ENCODE measurements around the gene DDX56.
"Not testable (repeated sequence)": the region's sequence is repeated elsewhere in the genome, so short reads cannot be mapped to it uniquely, and the experiment has no call there.

Gene DDX56

DNA sequence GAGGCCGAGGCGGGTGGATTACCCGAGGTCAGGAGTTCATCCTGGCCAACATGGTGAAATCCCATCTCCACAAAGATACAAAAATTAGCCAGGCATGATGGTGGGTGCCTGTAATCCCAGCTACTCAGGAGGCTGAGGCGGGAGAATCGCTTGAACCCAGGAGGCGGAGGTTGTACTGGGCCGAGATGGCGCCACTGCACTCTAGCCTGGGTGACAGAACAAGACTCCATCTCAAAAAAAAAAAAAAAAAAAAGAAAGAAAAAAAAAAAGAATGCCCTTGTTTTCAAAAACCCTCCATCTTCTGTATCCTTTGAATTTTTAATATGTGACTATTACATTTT, 11.1 kb downstream of the DDX56 start:
- not testable (repeated sequence) for DNase-seq (ENCODE audit: low read depth)

DNA sequence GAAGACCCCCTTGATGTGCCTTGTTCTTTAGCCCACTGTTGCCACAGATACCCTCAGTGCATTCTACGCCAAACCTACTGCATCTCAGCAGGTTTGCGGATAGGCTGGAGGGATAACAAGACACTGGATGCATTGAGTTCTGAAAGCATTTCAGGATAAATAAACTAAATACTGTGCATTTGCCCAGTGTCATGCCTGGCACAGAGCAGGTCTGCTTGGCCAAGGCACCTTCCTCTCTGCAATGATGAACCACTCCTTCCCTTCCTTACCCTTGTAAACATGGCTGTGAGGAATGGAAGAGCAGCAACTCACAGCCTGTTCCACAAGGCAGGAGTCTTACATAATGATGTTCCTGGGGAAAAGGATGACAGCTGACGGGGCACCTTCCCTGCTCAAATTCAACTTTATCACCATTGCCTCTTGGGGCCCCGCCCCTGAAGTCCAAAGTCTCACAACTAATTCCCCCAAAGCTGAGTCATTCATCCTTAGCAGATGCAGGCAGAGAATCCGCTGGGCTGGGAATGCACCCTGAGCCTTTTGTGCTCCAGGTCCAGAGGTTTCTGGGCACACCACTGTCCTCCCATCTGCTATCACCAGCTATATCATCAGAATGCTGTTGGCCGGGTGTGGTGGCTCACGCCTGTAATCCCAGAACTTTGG, 11.6 kb downstream of the DDX56 start:
- no peak for DNase-seq (ENCODE audit: low read depth)

DNA sequence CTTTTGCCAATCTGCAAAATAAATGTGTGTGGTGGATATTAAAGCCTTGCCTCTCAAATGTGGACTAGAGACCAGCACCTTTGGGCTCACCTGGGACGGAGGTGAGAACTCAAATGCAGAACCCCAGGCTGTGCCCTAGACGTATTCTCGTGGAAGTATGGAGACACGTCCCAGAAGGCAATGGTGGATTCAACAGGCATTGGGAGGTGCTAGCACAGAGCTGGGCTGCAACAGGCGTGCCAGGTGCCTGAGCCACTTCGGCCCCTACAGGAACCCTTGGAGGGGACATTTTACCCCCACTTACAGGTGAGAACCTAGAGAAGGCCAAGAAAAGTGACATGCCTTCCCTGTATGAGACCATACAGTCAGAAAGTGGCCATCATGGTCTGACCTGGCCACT, 12.2 kb downstream of the DDX56 start:
- DNase-seq (ENCODE audit: low read depth): no peak

DNA sequence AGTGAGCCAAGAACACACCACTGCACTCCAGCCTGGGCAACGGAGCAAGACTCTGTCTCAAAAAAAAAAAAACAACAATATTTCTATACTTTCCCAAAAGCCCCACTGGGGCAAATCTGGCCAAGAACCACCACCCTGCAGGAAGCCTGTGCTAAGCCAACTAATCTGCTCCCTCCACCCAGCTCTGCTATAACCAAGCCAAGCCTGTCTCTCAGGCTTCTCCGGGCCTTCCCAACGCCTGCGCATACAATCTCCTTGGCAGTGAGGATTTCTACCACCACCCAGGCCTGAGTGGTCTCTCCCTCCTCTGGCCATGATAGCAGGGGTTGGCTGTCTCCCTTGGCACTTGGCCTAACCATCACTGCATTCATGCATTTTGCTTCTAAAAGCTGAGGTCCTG, 14.2 kb downstream of the DDX56 start:
- DNase-seq (ENCODE audit: low read depth): no peak

DNA sequence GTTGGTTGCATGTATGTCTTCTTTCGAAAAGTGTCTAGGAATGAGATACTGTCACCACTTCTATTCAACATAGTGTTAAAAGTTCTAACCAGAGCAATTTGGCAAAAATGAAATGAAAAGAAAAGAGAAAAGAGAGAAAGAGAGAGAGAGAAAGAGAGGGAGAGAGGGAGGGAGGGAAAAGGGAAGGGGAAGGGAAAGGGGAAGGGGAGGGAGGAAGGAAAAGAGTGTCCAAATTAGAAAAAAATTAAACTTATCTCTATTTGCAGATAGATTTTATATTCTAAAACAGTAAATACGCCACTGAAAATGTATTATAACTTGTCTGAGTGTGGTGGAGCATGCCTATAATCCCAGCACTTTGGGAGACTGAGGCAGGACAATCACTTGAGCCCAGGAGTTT, 16.2 kb downstream of the DDX56 start:
- DNase-seq (ENCODE audit: low read depth): no peak

DNA sequence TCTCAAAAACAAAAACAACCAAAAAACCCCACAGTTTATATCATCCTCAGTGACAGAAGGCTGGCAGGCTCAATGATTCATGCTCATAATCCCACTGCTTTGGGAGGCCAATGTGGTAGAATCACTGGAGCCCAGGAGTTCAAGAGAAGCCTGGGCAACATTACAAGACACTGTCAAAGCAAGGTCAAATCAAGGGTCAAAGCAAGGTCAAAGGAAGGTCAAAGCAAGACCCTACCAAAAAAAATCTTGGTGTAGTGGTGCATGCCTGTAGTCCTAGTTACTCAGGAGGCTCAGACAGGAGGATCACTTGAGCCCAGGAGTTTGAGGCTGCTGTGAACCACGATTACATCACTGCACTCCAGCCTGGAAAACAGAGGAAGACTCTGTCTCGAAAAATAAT, 18.4 kb downstream of the DDX56 start:
- no peak for DNase-seq (ENCODE audit: low read depth)

DNA sequence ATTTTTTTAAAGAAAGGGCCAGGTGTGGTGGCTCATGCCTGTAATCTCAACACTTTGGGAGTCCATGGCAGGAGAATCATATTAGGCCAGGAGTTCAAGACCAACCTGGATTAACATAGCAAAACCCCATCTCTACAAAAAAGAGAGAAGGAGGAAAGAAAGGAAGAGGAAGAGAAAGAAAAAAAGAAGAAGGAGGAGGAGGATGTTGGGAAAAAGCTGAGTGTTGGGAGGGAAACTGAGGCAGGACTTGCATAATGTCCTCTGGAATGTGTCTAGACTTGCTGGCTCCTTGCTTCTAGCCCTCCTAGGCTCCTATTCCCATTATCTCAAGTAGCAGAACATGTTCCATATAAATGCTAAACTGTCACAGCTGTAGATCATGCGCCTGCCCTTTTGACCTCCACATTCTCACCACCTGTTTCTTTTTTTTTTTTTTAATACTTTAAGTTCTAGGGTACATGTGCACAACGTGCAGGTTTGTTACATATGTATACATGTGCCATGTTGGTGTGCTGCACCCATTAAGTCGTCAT, 21.2 kb downstream of the DDX56 start:
- DNase-seq (ENCODE audit: low read depth): not testable (repeated sequence)

DNA sequence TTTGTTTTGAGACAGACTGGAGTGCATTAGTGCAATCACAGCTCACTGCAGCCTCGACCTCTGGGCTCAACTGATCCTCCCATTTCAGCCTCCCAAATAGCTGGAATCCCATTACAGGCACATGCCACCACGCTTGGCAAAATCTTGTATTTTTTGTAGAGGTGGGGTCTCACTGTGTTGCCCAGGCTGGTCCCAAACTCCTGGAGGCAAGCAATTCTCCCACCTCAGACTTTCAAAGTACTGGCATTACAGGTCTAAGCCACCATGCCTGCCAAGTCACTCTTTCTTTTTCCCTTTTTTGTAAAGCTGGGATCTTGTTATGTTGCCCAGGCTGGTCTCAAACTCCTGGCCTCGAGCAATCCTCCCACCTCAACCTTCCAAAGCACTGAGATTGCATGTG, 24.3 kb downstream of the DDX56 start:
- DNase-seq (ENCODE audit: low read depth): no peak

DNA sequence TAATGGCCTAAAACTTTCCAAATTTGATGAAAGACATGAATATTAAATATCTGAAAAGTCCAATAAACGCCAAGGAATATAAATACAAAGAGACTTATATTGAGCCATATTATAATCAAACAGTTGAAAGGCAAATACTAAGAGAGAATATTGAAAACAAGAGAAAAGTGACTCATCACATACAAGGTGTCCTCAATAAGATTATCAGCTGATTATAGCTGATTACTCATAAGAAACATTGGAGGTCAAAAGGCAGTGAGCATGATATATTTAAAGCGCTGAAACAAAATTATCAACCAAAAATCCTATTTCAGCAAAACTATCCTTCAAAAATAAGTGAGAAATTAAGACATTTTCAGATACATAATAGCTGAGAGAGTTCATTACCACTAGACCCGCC, 24.8 kb downstream of the DDX56 start:
- DNase-seq (ENCODE audit: low read depth): no peak

DNA sequence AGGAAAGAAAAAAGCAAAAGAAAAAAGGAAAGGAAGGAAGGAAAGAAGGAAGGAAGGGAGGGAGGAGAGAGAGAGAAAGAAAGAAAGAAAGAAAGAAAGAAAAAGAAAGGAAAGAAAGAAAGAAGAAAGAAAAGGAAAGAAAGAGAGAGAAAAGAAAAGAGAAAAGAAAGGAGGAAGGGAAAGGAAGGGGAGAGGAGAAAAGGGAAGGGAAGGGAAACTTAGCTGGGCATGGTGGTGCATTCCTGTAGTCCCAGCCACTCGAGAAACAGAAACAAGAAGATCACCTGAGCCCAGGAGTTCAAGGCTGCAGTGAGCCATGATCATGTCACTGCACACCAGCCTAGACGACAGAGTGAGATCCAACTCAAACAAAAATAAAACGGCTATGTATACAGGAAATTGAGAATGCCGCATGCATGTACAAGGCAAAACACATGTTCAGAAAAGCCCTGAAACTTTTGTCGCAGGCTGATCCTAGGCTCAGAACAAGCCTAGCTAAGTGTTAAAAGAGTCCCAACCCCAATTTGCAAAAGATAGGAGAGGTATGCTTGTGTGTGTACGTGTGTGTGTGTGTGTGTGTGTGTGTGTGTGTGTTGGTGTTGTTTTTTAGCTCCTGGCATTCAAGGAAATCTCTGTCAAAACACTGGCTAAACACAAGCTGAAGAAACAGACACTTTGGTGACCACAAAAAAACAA, 26.0 kb downstream of the DDX56 start:
- no peak for DNase-seq (ENCODE audit: low read depth)

DNA sequence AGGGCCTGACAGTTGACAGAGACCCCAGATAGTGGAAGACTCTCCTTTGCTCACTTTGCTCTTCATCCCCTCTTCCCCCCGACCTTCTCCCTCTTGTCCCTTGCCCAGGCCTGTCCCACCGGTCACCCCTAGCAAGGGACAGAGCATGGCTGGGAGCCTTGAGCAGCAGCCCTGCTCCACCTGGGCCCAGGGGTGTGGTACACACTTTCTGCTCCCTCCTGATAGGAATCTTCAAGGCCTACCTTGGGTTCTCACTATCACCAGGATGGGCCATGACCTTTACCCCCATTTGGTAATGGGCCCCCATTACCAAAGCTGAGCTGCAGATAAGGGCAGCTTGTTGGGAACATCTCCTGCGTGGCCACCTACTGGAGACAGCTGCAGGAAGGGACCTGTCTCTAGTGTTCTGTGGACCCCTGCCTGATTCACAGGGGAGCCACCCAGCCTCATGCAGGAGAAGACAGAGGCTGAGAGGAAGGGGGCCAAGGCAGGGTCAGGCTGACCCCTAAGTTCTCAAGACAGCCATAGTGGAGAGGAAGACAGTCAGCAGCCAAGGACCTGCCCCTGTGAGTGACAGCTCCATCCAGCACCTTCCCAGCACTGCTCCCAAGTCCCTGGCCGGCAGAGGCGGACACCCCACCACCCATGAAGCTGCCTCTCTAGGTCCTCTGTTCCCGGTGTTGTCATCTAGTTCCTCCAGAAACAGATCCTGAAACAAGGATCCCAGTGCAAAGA, 31.7 kb downstream of the DDX56 start:
- DNase-seq (ENCODE audit: low read depth): no peak

DNA sequence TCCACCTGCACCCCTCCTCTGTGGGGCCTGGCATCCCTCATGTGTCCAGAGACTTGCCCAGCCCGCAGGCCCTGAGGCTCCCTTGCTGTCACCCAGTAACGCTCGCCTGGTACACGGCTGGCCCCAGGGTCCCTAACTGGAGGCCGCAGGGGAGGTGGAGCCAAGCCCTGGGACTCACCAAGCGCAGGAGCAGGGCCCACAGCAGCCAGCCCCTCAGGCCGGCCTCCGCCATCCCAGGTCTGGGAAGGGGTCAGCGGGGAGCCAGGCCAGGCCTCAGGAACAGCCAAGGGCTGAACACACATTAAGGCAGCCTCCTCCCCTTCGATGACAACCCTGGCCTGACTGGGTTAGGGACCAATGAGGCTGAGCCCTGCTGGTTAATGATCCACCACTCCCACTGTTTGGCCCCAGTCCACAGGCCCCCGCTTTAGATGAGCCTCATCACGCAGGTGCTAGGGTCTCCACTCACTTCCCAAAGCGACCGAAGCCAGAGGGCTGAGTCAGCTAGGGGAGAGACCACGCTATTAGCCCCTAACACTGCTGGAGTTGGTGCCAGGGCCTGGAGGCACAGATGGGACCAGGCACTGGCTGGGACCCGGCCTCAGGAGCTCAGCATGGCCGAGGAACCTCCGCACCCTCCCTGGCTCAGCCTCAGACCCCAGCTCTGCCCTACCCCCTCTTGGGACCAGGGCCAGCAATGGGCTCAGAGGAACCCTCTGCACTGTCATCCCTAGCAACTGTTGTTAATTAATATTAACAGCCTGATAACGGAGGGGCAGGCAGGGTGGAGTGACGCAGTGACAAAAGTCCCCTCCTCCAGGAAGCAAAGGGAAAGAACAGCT, 32.5 kb downstream of the DDX56 start, which contains the start of gene NPC1L1:
Gene NPC1L1 (minus strand): TSS at position 303 of the 842 bp plus-strand sequence. CDS start 71 bp downstream, at position 232.
- DNase-seq (ENCODE audit: low read depth): no peak

DNA sequence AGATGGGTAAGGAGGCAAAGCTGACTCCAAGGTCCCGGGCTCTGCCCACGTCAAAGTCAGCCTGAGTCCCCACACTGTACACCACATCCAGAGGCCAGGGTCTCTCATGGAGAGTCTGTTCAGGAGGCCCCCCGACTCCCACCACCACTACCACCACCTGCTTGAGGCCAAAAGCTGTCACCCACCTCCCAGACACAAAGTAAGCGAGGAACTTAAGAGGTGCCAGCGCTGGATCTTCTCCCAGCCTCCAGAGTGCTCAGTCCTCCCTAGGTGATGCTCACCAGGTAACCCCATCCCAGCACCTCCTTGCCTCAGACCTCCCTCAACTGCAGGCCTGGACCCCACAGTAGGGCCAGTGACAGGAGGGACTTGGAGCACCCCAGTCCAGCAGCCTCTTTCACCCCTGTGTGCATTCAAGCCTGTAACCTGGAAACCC, 33.1 kb downstream of the DDX56 start:
- no peak for DNase-seq (ENCODE audit: low read depth)

DNA sequence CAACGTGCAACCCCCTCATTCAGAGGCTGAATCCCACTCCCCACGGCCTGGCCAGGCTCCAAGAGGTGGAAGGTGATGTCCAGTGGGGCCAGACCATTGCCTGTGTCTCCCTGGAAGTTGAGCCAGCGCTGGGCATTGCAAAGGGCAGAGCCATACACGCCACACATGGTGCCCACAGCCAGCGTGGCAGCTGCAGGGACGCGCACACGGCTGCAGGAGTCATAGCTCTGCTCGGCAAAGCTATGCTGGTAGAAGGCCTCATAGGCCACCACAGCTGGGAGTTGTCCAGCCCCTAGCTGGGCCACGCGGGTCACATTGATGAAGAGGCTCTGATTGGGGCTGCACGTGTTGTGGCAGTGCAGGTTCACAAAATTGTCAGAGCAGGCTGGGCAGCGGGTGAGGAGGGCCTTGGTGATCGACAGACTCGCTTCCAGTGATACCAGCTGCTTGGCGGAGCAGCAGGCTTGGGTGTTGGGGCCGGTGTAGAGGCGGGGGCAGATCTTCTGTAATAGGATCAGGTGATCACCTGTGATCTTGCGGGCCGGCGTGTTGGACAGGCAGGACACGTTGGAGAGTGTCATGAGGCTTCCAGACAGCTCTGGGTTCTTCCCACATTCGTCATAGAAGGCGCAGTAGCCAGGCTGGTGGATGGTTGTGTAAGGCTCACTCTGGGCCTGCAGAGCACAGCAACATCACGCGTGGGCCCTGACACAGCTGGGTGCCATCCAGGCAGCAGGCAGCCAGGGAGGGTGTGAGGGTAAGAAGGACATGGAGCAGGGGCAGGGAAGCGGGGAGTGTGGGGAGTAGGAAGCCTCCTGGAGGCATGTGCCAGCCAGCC, 33.8 kb downstream of the DDX56 start:
- no peak for DNase-seq (ENCODE audit: low read depth)

DNA sequence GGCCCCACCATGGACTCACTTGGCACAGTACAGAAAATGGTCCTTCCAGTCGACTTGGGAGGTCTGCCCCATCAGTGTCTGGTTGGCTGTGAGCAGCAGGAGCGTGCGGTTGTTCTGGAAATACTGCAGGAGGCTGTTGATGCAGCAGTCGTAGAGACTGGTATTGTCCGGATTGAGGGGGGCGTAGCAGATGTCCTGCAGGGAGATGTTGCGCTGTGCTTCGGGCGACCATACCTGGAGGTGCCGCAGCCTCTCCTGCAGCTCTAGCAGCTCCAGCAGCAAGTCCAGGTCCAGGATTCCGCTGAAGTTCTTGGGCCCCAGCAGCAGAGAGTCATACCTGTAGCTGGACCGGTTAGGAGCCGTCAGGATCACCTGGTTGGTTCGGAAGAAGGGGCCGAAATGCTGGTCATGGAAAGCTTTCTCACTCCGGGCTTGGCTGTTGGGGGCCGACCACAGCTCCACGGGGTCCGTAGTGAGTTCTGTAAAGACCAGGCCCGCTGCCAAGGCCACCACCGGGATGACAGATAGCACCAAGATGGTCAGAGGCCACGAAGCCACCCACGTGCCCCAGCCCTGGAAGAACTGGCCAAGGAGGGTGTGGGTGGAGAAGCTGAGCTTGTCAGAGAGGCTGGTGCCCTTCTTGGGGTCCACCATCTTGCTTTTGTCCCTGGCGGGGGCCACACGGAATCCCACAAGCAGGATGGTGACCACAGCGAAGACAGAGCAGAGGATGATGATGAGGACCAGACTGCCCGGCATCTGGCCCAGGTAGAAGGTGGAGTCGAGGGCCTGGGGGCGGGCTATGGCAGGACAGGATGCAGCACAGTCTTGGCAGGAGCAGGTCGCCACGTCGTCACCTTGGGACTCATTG, 34.7 kb downstream of the DDX56 start:
- no peak for DNase-seq (ENCODE audit: low read depth)

DNA sequence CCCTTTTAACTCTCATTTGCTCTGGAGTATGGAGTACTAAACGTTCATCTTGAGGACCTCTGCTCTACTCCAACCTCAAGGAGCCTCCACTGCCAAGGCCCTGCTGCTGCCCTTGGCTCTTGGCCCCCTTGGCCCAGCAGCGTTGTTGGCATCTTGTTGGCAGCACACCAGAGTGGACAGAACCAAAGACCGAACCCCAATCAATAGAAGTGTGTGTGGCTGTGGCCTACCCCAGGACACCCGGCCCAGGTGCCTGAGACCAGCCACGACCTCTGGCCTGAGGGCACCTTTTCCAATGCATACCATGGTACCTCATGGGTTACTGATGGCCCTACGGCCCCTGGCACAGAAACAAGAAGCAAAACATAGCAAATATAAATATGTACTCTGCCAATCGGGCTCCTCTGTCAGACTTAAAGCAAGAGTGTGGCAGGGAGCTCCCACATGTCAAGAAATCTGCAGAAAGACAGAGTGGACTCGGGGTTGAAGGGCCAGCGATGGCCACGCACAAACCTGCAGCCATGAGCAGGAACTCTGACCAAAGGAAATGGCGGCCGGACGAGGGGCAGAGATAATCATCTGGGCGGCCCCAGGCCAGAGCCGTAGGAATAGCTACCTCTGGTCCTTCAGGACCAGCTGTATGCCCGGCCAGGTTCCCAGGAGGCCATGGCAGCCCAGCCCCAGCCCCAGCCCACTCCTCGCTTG, 35.5 kb downstream of the DDX56 start:
- no peak for DNase-seq (ENCODE audit: low read depth)

DNA sequence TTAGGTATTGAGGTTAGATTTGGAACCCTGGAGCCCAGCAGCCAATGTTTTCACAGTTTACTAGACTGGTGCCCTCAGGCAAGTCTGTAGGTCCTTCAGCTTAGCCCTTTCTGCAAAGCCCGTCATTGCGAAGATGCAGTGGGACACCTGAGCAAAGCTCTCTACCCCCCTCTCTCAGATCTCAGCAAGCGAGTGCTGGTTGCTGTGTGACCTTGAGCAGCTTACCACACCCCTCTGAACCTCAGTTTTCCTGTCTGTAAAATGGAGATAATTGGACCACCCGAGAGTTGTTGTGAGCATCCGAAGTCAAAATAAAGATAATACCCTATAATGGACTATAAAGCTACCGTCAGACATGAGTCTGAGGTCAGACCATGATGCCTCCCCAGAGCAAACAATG, 36.3 kb downstream of the DDX56 start:
- DNase-seq (ENCODE audit: low read depth): no peak

DNA sequence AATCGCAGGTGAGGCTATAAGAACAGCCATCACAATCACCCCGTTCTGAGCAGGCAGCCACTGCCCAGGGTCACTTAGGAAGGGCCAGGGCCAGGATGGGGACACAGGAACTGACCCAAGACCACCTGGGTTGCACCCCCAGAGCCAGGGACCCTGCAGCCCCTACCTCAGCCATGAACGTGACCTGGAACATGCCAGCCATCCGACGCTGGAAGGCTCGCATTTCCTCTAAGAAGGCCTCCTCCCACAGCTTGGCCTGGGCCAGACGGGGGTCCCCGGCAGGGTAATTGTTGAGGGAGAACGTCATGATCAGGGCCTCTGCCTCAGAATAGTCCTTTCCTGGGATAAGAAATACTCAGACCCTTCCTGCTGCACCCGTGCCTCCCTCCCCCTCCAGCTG, 37.6 kb downstream of the DDX56 start:
- DNase-seq (ENCODE audit: low read depth): no peak

DNA sequence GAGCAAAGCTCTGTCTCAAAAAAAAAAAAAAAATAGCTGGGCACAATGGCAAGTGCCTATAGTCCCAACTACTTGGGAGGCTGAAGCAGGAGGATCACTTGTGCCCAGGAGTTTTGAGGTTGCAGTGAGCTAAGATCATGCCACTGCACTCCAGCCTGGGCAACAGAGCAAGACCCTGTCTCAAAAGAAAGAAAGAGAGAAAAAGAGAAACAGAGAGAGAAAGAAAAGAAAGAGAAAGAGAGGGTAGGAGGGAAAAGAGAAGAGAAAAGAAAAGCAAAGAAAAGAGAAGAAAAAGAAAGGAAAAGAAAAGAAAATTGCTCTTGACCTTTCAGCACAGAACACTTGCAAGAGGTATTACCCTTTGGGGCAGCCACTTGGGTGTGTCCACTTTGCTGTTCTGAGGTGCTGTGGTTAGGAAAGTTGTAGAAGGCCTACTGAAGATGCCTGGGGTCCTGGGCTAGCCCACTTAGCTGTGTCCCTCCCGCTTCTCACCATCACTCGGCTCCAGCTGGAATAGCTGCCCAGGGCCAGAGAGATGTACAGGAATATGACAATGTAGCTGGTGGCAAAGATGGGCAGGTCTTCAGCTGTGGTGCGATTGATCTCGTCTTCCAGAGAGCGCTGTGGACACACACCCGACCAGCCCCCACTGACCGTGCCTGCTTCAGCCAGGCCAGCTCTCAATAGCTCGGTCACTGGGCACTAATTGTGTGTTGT, 38.2 kb downstream of the DDX56 start:
- no peak for DNase-seq (ENCODE audit: low read depth)
